Tibial nerve (tissue), 4 donors: ENCODE measurements around the gene C1orf35.

Experiments
- CTCF ChIP-seq, 5 experiments: fragments of 200-600 bp in 3 of 5; fragments of 450-650 bp in 2 of 5; sonication (generic) in 3 of 5; IDR thresholded peaks; one replicate each; pipeline ENCODE4 v1.5.1; 2016 to 2019; ENCODE audit warnings: antibody characterized with exemption in 5 of 5, mild to moderate bottlenecking in 3 of 5, moderate library complexity in 2 of 5
- EP300 ChIP-seq, 2 donors: sonication (generic); formaldehyde crosslinking; IDR thresholded peaks; one replicate each; pipeline ENCODE4 v1.6.1; 2017; ENCODE audit warnings: antibody characterized with exemption in 2 of 2, mild to moderate bottlenecking in 1 of 2
- POLR2A ChIP-seq, 2 donors: fragments of 450-650 bp; IDR thresholded peaks; one replicate each; pipeline ENCODE4 v1.6.1; 2017; ENCODE audit warnings: antibody characterized with exemption in 2 of 2, mild to moderate bottlenecking in 2 of 2, moderate library complexity in 2 of 2

- no peak for TF ChIP-seq POLR2A (IDR thresholded peaks at IDR 0.05)
- no peak for TF ChIP-seq EP300 (IDR thresholded peaks at IDR 0.05)
- no peak for TF ChIP-seq CTCF (IDR thresholded peaks at IDR 0.05)
Measured at GRCh38 chr1:228106800-228107054, 3.6 kb upstream of the C1orf35 start.
